A549 (cell line): Measurements from ENCODE around the gene MLLT11.

Experiments used
- CHD2 ChIP-seq: fragments of 150-350 bp; IDR thresholded peaks from 2 replicates; pipeline ENCODE4 v1.6.1; 2014; ENCODE audit warnings: low read length; ENCODE audit not compliant: partially characterized antibody
- EP300 ChIP-seq, 2 experiments: fragments of >200 bp; sonication (Bioruptor Twin); formaldehyde crosslinking; IDR thresholded peaks; 2 replicates in 1 of 2; 3 replicates in 1 of 2; pipeline ENCODE4 v1.6.1; 2016 to 2017
- POLR2A ChIP-seq: IDR thresholded peaks from 2 replicates; pipeline ENCODE4 v1.6.1; 2012; ENCODE audit warnings: mild to moderate bottlenecking, low read length
- RAD21 ChIP-seq, 2 experiments: fragments of >200 bp in 1 of 2; sonication (Bioruptor Twin) in 1 of 2; formaldehyde crosslinking in 1 of 2; IDR thresholded peaks in 1 of 2; conservative IDR thresholded peaks in 1 of 2; 2 replicates in 1 of 2; 3 replicates in 1 of 2; pipeline ENCODE4 v1.6.1; 2012 to 2018; ENCODE audit warnings: inconsistent platforms in 1 of 2
- ZC3H11A ChIP-seq: fragments of 450-650 bp; IDR thresholded peaks from 2 replicates; pipeline ENCODE4 v1.6.1; 2014; ENCODE audit warnings: antibody characterized with exemption, mild to moderate bottlenecking

DNA sequence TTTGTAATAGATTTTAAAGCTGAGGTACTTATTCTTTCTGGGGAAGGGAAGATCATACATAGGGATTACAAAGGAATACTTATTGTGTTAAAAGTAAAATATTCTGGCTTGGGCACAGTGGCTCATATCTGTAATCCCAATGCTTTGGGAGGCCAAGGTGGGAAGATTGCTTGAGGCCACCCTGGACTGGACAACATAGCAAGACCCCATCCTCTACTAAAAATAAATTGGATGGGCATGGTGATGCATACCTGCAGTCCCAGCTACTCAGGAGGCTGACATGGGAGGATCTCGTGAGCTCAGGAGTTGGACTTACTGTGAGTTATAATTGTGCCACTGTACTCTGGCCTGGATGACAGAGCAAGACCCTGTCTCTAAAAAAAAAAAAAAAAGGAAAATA lies 37.9 kb downstream of the MLLT11 start:
- TF ChIP-seq POLR2A, result no peak
- TF ChIP-seq CHD2, result no peak
- TF ChIP-seq EP300 (IDR thresholded peaks at IDR 0.05), result no peak
- no peak for TF ChIP-seq ZC3H11A
- TF ChIP-seq RAD21 (conservative IDR thresholded peaks at IDR 0.05 in 1 of 2, IDR thresholded peaks at IDR 0.05 in 1 of 2), result no peak
